HepG2 (cell line): Measurements from ENCODE around the gene GLIS2. TPM values are rescaled to one million over a fixed set of nuclear protein-coding genes. Genes with fewer than 3 reads are reported as not detected.
A peak's percentile ranks its signal among the peaks of the same experiment; 100 is the strongest.

Experiments
- ATF7 ChIP-seq, 2 experiments: fragments of 450-650 bp in 1 of 2; sonication (generic) in 1 of 2; formaldehyde crosslinking in 1 of 2; IDR thresholded peaks; 2 replicates each; pipeline versions ENCODE4 v1.4.0 to v1.6.1; 2016 to 2020; ENCODE audit warnings: antibody characterized with exemption in 1 of 2, mild to moderate bottlenecking in 1 of 2, missing genetic modification reagents in 1 of 2
- CEBPG ChIP-seq: IDR thresholded peaks from 2 replicates; pipeline ENCODE4 v1.6.1; 2016
- DR1 ChIP-seq: sonication (generic); formaldehyde crosslinking; IDR thresholded peaks from 2 replicates; pipeline ENCODE4 v1.8.0; 2021; ENCODE audit warnings: mild to moderate bottlenecking, missing genetic modification reagents, inconsistent platforms
- ESRRA ChIP-seq: sonication (generic); formaldehyde crosslinking; IDR thresholded peaks from 2 replicates; pipeline ENCODE4 v1.5.1; 2020; ENCODE audit warnings: mild to moderate bottlenecking, low read depth, missing genetic modification reagents
- HINFP ChIP-seq: sonication (generic); formaldehyde crosslinking; IDR thresholded peaks from 2 replicates; pipeline ENCODE4 v1.4.0; 2020; ENCODE audit warnings: low read depth, mild to moderate bottlenecking, missing genetic modification reagents
- HOXA5 ChIP-seq: sonication (generic); formaldehyde crosslinking; IDR thresholded peaks from 2 replicates; pipeline ENCODE4 v1.4.0; 2020; ENCODE audit warnings: missing genetic modification reagents
- HOXA7 ChIP-seq: sonication (generic); formaldehyde crosslinking; IDR thresholded peaks from 2 replicates; pipeline ENCODE4 v1.8.1; 2022; ENCODE audit warnings: mild to moderate bottlenecking, missing genetic modification reagents, moderate library complexity
- KLF11 ChIP-seq: IDR thresholded peaks from 2 replicates; pipeline ENCODE4 v1.6.1; 2016; ENCODE audit warnings: missing compliant biosample characterization
- KLF12 ChIP-seq: sonication (generic); formaldehyde crosslinking; IDR thresholded peaks from 2 replicates; pipeline ENCODE4 v1.4.0; 2020; ENCODE audit warnings: missing genetic modification reagents, borderline replicate concordance
- MBNL3 ChIP-seq: fragments of 250-450 bp; sonication (Bioruptor Pico); conservative IDR thresholded peaks from 2 replicates; pipeline ENCODE4 v1.8.0; 2022; ENCODE audit warnings: mild to moderate bottlenecking, inconsistent platforms
- MXD3 ChIP-seq: IDR thresholded peaks from 2 replicates; pipeline ENCODE4 v1.6.1; 2016; ENCODE audit warnings: mild to moderate bottlenecking, missing biosample characterization, missing genetic modification reagents
- NRL ChIP-seq: sonication (generic); formaldehyde crosslinking; IDR thresholded peaks from 2 replicates; pipeline ENCODE4 v1.5.0; 2020; ENCODE audit warnings: missing genetic modification reagents, mild to moderate bottlenecking, moderate library complexity, borderline replicate concordance
- PAXIP1 ChIP-seq: sonication (generic); formaldehyde crosslinking; conservative IDR thresholded peaks from 2 replicates; pipeline ENCODE4 v1.4.0; 2020; ENCODE audit warnings: mild to moderate bottlenecking, missing genetic modification reagents, moderate library complexity
- PHF5A ChIP-seq: IDR thresholded peaks from one replicate; pipeline ENCODE4 v1.6.1; 2018; ENCODE audit warnings: low read depth, missing genetic modification reagents; ENCODE audit not compliant: unreplicated experiment
- RARG ChIP-seq: sonication (generic); formaldehyde crosslinking; IDR thresholded peaks from 2 replicates; pipeline ENCODE4 v1.4.0; 2020; ENCODE audit warnings: low read depth, mild to moderate bottlenecking, missing genetic modification reagents
- SAP130 ChIP-seq: IDR thresholded peaks from 2 replicates; pipeline ENCODE4 v1.6.1; 2016; ENCODE audit warnings: low read depth
- ZEB1 ChIP-seq: IDR thresholded peaks from 2 replicates; pipeline ENCODE4 v1.6.1; 2012; ENCODE audit warnings: mild to moderate bottlenecking, low read depth, inconsistent platforms; ENCODE audit not compliant: insufficient replicate concordance
- ZNF180 ChIP-seq: sonication (generic); formaldehyde crosslinking; IDR thresholded peaks from 2 replicates; pipeline ENCODE4 v1.4.0; 2020; ENCODE audit warnings: low read depth, missing genetic modification reagents, borderline replicate concordance
- ZNF225 ChIP-seq: sonication (generic); formaldehyde crosslinking; IDR thresholded peaks from 2 replicates; pipeline ENCODE4 v1.4.0; 2020; ENCODE audit warnings: mild to moderate bottlenecking, missing genetic modification reagents
- ZNF431 ChIP-seq: sonication (generic); formaldehyde crosslinking; IDR thresholded peaks from 2 replicates; pipeline ENCODE4 v1.9.0; 2022; ENCODE audit warnings: missing genetic modification reagents, low read depth, mild to moderate bottlenecking, borderline replicate concordance
- ZNF546 ChIP-seq: sonication (generic); formaldehyde crosslinking; conservative IDR thresholded peaks from 2 replicates; pipeline ENCODE4 v1.8.1; 2023; ENCODE audit warnings: mild to moderate bottlenecking, missing genetic modification reagents
- ZNF552 ChIP-seq: sonication (generic); formaldehyde crosslinking; IDR thresholded peaks from 2 replicates; pipeline ENCODE4 v1.9.0; 2022; ENCODE audit warnings: missing genetic modification reagents, mild to moderate bottlenecking, borderline replicate concordance
- ZNF569 ChIP-seq: sonication (generic); formaldehyde crosslinking; IDR thresholded peaks from 2 replicates; pipeline ENCODE4 v1.5.0; 2020; ENCODE audit warnings: mild to moderate bottlenecking, missing genetic modification reagents, moderate library complexity, borderline replicate concordance
- ZNF691 ChIP-seq: sonication (generic); formaldehyde crosslinking; IDR thresholded peaks from 2 replicates; pipeline ENCODE4 v1.4.0; 2020; ENCODE audit warnings: missing genetic modification reagents, low read depth, mild to moderate bottlenecking, borderline replicate concordance
- polyA plus RNA-seq, 8 experiments: library from polyadenylated mRNA; depleted of rRNA in 3 of 8; stranded (reverse) in 7 of 8; unstranded in 1 of 8; fragments of >200 nt; fragmentation: Illumina TruSeq in 4 of 8; extraction: Trizol in 4 of 8; gene quantifications; 2 replicates each; pipeline versions ENCODE4 v1.2.1 to v1.2.3, GENCODE V29; 2011 to 2016; ENCODE audit warnings: low read depth in 4 of 8, missing spikeins in 1 of 8, mixed read lengths in 1 of 8; ENCODE audit not compliant: insufficient read depth in 1 of 8
- total RNA-seq, 5 experiments: library from RNA; depleted of rRNA; stranded (reverse); fragments of >200 nt; fragmentation: Illumina TruSeq; extraction: Trizol; gene quantifications; 2 replicates each; pipeline ENCODE4 v1.2.3, GENCODE V29; 2016; ENCODE audit warnings: low read depth in 1 of 5

Gene GLIS2
- total and polyA plus RNA-seq, 2 of the 13 experiments (the other 11 are each of a cell fraction or from before 2014, with no cell fraction given): 0.28 to 0.29 TPM

- no peak for TF ChIP-seq HINFP (CRISPR knock-in tag)
- 0 out of 2 replicates have a peak, but pooled peaks have one; percentile 34 for TF ChIP-seq NRL
- 0 out of 2 replicates have a peak, but pooled peaks have one; percentile 25 for TF ChIP-seq PAXIP1 (CRISPR knock-in tag)
- TF ChIP-seq PHF5A (CRISPR knock-in tag): peak; percentile 21
- TF ChIP-seq MXD3 (CRISPR knock-in tag): peak; percentile 87; the same call in 1 of the 2 replicates
- no peak for TF ChIP-seq RARG (CRISPR knock-in tag)
- TF ChIP-seq HOXA7 (CRISPR knock-in tag): no peak
- peak; percentile 70; the same call in 1 of the 2 replicates for TF ChIP-seq SAP130
- TF ChIP-seq CEBPG (CRISPR knock-in tag): no peak
- TF ChIP-seq ZNF180 (CRISPR knock-in tag): 0 out of 2 replicates have a peak, but pooled peaks have one; percentile 71
- peak; percentile 22; the same call in 1 of the 2 replicates for TF ChIP-seq ZNF691 (CRISPR knock-in tag)
- no peak for TF ChIP-seq ZNF431
- TF ChIP-seq KLF11 (CRISPR knock-in tag): no peak
- TF ChIP-seq ZNF552 (CRISPR knock-in tag): no peak
- no peak for TF ChIP-seq ATF7 (IDR thresholded peaks at IDR 0.05)
- no peak for TF ChIP-seq ATF7 (CRISPR knock-in tag; IDR thresholded peaks at IDR 0.05)
- no peak for TF ChIP-seq ZNF546
- peak; percentile 84; the same call in 1 of the 2 replicates for TF ChIP-seq HOXA5 (CRISPR knock-in tag)
- TF ChIP-seq ESRRA (CRISPR knock-in tag): 0 out of 2 replicates have a peak, but pooled peaks have one; percentile 21
- no peak for TF ChIP-seq ZEB1
- no peak for TF ChIP-seq MBNL3
- TF ChIP-seq ZNF569: no peak
- TF ChIP-seq KLF12 (CRISPR knock-in tag): peak; percentile 81
- TF ChIP-seq ZNF225 (CRISPR knock-in tag): no peak
- peak; percentile 99 for TF ChIP-seq DR1
These were observed 55.6 kb downstream of the GLIS2 start, which contains the start of gene VASN (continued) for GRCh38 chr16:4371357-4372000.
